Neural progenitor cell (in vitro differentiated cells): ENCODE results near the gene SMURF1. TPM values are rescaled to one million over a fixed set of nuclear protein-coding genes. Genes with fewer than 3 reads are reported as not detected.
A peak's percentile ranks its signal among the peaks of the same experiment; 100 is the strongest.

Experiments used
- DNase-seq: peaks from one replicate; pipeline ENCODE4 v3.0.0-alpha.2; 2016; ENCODE audit warnings: low spot score
- H2AFZ ChIP-seq: fragments of 200-600 bp; sonication (generic); replicated peaks from 2 replicates; pipeline ENCODE4 v1.6.1; 2016; ENCODE audit warnings: antibody characterized with exemption
- H3F3A ChIP-seq: fragments of 200-600 bp; sonication (generic); 2 replicates; pipeline ENCODE4 v1.6.1; 2016; ENCODE audit warnings: antibody characterized with exemption, low read depth
- H3K27ac ChIP-seq: fragments of 200-600 bp; sonication (generic); 2 replicates; pipeline ENCODE4 v1.5.1; 2016; ENCODE audit warnings: mild to moderate bottlenecking
- H3K27me3 ChIP-seq: fragments of 200-600 bp; sonication (generic); 2 replicates; pipeline ENCODE4 v1.6.1; 2016; ENCODE audit warnings: mild to moderate bottlenecking, moderate library complexity
- H3K36me3 ChIP-seq: fragments of 200-600 bp; sonication (generic); 2 replicates; pipeline ENCODE4 v1.5.1; 2016
- H3K4me1 ChIP-seq: fragments of 200-600 bp; sonication (generic); 2 replicates; pipeline ENCODE4 v1.6.1; 2016; ENCODE audit warnings: mixed run types
- H3K4me2 ChIP-seq: fragments of 200-600 bp; sonication (generic); 2 replicates; pipeline ENCODE4 v1.6.1; 2016
- H3K4me3 ChIP-seq: fragments of 200-600 bp; sonication (generic); 2 replicates; pipeline ENCODE4 v1.5.1; 2016
- H3K79me2 ChIP-seq: fragments of 200-600 bp; sonication (generic); 2 replicates; pipeline ENCODE4 v1.6.1; 2016; ENCODE audit warnings: low read depth
- H3K9ac ChIP-seq: fragments of 200-600 bp; sonication (generic); 2 replicates; pipeline ENCODE4 v1.6.1; 2016
- H3K9me3 ChIP-seq: fragments of 200-600 bp; sonication (generic); 2 replicates; pipeline ENCODE4 v1.5.1; 2016; ENCODE audit warnings: low read depth
- H4K20me1 ChIP-seq: fragments of 200-600 bp; sonication (generic); 2 replicates; pipeline ENCODE4 v1.6.1; 2016; ENCODE audit warnings: low read depth
- H3K27ac Mint-ChIP-seq: 3 replicates; pipeline ENCODE4 v1.8.0; 2021; ENCODE audit warnings: mixed read lengths
- H3K27me3 Mint-ChIP-seq: 2 replicates; pipeline ENCODE4 v1.8.0; 2022; ENCODE audit warnings: low read depth, mild to moderate bottlenecking, inconsistent platforms, moderate library complexity, mixed read lengths; ENCODE audit not compliant: insufficient read depth
- H3K36me3 Mint-ChIP-seq: 3 replicates; pipeline ENCODE4 v1.8.0; 2021; ENCODE audit warnings: mixed read lengths
- H3K4me1 Mint-ChIP-seq: 3 replicates; pipeline ENCODE4 v1.8.0; 2021; ENCODE audit warnings: mixed read lengths
- H3K4me3 Mint-ChIP-seq: 3 replicates; pipeline ENCODE4 v1.8.0; 2021; ENCODE audit warnings: mild to moderate bottlenecking, moderate library complexity, mixed read lengths
- H3K9me3 Mint-ChIP-seq: 3 replicates; pipeline ENCODE4 v1.8.0; 2020; ENCODE audit warnings: mixed read lengths
- EZH2 ChIP-seq: fragments of 200-600 bp; sonication (generic); IDR thresholded peaks from 2 replicates; pipeline ENCODE4 v1.6.1; 2017; ENCODE audit warnings: antibody characterized with exemption, mild to moderate bottlenecking, moderate library complexity
- EZH2phosphoT487 ChIP-seq: fragments of 200-600 bp; sonication (generic); IDR thresholded peaks from 2 replicates; pipeline ENCODE4 v1.6.1; 2017; ENCODE audit warnings: antibody characterized with exemption
- total RNA-seq: library from RNA; depleted of rRNA; stranded (reverse); fragments of >200 nt; gene quantifications from 2 replicates; pipeline ENCODE4 v1.2.3, GENCODE V29; 2015; ENCODE audit warnings: low replicate concordance
- TF ChIP-seq, protein P1 (sequence below): fragments of 200-600 bp; sonication (generic); IDR thresholded peaks from 2 replicates; pipeline ENCODE4 v1.5.1; 2017; ENCODE audit warnings: antibody characterized with exemption, mild to moderate bottlenecking

SMURF1 gene
- total RNA-seq, 1 donor from 2014 or later: 31.0 TPM

DNA sequence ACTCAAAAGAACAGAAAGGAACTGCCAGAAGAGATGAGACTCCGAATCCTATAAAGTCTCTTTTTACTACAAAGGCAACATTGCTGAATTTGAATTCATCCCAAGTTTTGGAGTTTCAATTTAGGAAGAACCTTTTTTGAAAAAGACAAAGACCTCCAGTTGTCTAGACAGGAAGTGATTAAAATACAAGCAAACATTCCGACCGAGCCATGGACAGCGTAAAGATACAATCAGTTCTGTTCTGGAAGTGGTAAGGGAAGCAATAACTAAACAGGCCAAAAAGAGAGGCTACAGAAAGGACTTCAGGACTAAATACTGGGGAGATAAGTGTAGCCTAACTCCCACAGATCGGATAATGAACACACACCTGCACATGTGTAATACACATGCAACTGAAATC lies 101.0 kb downstream of the SMURF1 start:
- peaks cover 4% of the 10 kb centered on the region for H3K27me3 Mint-ChIP-seq
- H3K9ac ChIP-seq: no peak overlapping the region
- peaks cover 7% of the 10 kb centered on the region for H4K20me1 ChIP-seq
- no peaks in the 10 kb centered on the region for H3K9me3 ChIP-seq
- H3K4me2 ChIP-seq: no peak overlapping the region
- no peak for TF ChIP-seq EZH2phosphoT487
- no peaks in the 10 kb centered on the region for H3K9me3 Mint-ChIP-seq
- no peak overlapping the region for H3K27ac ChIP-seq
- H3K27ac Mint-ChIP-seq: no peak overlapping the region
- H3K4me1 ChIP-seq: no peaks in the 10 kb centered on the region
- H3F3A ChIP-seq: peaks cover 8% of the 10 kb centered on the region
- H3K4me3 ChIP-seq: no peak overlapping the region
- no peaks in the 10 kb centered on the region for H3K27me3 ChIP-seq
- peaks cover 40% of the 10 kb centered on the region for H3K36me3 Mint-ChIP-seq
- peaks cover 4% of the 10 kb centered on the region for H3K36me3 ChIP-seq
- peaks cover 2% of the 10 kb centered on the region for H3K4me1 Mint-ChIP-seq
- H2AFZ ChIP-seq: no peak overlapping the region
- no peaks in the 10 kb centered on the region for H3K79me2 ChIP-seq
- no peak overlapping the region for H3K4me3 Mint-ChIP-seq
- no peak for DNase-seq

DNA sequence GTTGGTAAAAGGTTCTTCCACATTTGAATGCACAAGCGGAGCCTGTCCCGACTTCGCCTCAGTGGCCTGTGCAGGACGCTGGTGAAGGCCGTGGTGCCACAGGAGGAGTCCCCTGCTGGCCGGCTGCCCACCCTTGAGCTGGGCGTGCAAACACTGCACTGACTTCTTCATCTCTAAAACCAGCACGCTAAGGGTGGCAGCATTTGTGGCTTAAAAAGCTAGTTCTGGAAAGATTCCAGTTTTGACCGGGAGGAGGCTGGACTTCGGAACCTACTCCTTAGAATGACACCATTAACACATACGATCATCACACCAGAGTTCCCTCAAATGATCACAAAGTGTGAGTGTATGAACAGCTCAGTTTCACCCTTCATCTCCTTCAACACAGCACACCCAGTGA lies 102.4 kb downstream of the SMURF1 start:
- no peaks in the 10 kb centered on the region for H3K9me3 ChIP-seq
- Mint-ChIP-seq H3K27me3 (peaks cover 4% of the 10 kb centered on the region), H3K27ac (no peak overlapping the region), H3K4me3 (no peak overlapping the region), H3K4me1 (peaks cover 2% of the 10 kb centered on the region), H3K9me3 (no peaks in the 10 kb centered on the region), H3K36me3 (peaks cover 45% of the 10 kb centered on the region)
- H3K9ac ChIP-seq: no peak overlapping the region
- H3F3A ChIP-seq: peaks cover 8% of the 10 kb centered on the region
- no peak overlapping the region for H2AFZ ChIP-seq
- no peak overlapping the region for H3K4me2 ChIP-seq
- no peak for DNase-seq
- H3K79me2 ChIP-seq: no peaks in the 10 kb centered on the region
- H3K27me3 ChIP-seq: no peaks in the 10 kb centered on the region
- no peak overlapping the region for H3K4me3 ChIP-seq
- H4K20me1 ChIP-seq: peaks cover 13% of the 10 kb centered on the region
- TF ChIP-seq, protein P1, sequence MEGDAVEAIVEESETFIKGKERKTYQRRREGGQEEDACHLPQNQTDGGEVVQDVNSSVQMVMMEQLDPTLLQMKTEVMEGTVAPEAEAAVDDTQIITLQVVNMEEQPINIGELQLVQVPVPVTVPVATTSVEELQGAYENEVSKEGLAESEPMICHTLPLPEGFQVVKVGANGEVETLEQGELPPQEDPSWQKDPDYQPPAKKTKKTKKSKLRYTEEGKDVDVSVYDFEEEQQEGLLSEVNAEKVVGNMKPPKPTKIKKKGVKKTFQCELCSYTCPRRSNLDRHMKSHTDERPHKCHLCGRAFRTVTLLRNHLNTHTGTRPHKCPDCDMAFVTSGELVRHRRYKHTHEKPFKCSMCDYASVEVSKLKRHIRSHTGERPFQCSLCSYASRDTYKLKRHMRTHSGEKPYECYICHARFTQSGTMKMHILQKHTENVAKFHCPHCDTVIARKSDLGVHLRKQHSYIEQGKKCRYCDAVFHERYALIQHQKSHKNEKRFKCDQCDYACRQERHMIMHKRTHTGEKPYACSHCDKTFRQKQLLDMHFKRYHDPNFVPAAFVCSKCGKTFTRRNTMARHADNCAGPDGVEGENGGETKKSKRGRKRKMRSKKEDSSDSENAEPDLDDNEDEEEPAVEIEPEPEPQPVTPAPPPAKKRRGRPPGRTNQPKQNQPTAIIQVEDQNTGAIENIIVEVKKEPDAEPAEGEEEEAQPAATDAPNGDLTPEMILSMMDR: no peak
- TF ChIP-seq EZH2phosphoT487 (no peak), EZH2 (no peak)
- H3K36me3 ChIP-seq: peaks cover 4% of the 10 kb centered on the region
- no peaks in the 10 kb centered on the region for H3K4me1 ChIP-seq
- H3K27ac ChIP-seq: no peak overlapping the region

DNA sequence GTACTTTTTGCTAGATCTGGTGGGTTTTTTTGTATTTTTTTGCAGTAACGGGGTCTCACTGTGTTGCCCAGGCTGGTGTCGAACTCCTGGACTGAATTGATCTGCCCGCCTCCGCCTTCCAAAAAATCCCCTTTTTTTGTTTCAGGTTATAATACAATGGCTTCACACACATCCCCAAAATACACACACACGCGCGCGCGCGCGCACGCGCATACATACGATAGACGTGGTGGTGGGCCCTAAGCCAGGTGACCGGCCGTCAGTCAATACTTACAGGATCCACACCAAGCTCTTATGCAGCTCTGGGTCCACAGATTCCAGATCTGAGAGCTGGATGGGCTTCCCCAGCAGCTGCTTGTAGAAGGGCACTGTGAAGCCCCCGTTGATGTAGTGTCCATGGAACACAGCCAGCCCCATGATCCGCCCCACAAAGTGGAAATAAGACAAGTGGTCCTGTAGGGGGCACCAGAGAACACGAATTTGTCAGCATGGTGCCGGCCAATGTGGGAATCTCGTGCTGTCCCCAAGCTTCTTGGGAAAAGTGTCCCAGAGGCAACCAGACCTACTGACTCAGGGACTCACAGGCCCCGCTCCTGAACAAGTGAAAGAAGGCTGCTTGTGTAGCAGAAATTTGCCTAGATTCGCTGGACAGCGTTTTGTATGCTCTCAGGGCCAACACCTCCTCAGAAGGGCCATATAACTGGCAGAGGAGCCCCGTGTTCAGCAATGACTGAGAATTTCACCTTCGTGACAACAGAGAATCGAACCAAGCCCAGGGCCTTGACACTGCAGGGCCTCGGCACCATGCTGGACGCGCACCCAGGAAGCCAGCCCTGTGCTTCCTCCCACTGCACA lies 103.6 kb downstream of the SMURF1 start:
- Mint-ChIP-seq H3K27me3 (peaks cover 8% of the 10 kb centered on the region), H3K4me3 (no peak overlapping the region), H3K36me3 (peaks cover 38% of the 10 kb centered on the region), H3K4me1 (peaks cover 2% of the 10 kb centered on the region), H3K27ac (peak overlapping the region; percentile 57), H3K9me3 (no peaks in the 10 kb centered on the region)
- H4K20me1 ChIP-seq: peaks cover 15% of the 10 kb centered on the region
- no peaks in the 10 kb centered on the region for H3K27me3 ChIP-seq
- H3K4me1 ChIP-seq: no peaks in the 10 kb centered on the region
- no peak for TF ChIP-seq EZH2phosphoT487
- TF ChIP-seq, protein P1: peak; percentile 87
- no peak overlapping the region for H3K4me3 ChIP-seq
- DNase-seq: peak; percentile 93
- no peak overlapping the region for H3K27ac ChIP-seq
- no peak overlapping the region for H3K9ac ChIP-seq
- peaks cover 4% of the 10 kb centered on the region for H3K36me3 ChIP-seq
- H3K9me3 ChIP-seq: no peaks in the 10 kb centered on the region
- peaks cover 8% of the 10 kb centered on the region for H3F3A ChIP-seq
- H3K79me2 ChIP-seq: no peaks in the 10 kb centered on the region
- no peak overlapping the region for H2AFZ ChIP-seq
- H3K4me2 ChIP-seq: no peak overlapping the region

DNA sequence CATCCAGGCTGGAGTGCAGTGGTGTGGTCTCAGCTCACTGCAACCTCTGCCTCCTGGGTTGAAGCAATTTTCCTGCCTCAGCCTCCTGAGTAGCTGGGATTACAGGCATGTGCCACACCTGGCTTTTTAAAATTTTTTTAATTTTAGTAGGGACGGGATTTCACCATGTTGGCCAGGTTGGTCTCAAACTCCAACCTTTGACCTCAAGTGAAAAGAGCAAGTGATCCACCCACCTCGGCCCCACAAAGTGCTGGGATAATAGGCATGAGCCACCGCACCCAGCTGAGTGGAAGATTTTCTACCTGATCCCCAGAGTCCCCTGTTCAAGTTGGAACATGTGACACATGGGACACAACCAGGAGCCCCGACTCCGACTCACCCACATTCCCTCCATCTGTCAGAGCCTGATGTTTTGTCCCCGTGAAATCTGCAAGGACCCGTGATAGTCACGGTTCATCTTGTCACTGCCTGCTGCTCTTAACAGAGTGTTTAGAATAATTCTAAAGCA lies 104.5 kb downstream of the SMURF1 start:
- Mint-ChIP-seq H3K36me3 (peaks cover 40% of the 10 kb centered on the region), H3K27me3 (peaks cover 8% of the 10 kb centered on the region), H3K4me1 (peaks cover 2% of the 10 kb centered on the region), H3K27ac (no peak overlapping the region), H3K4me3 (no peak overlapping the region), H3K9me3 (no peaks in the 10 kb centered on the region)
- H4K20me1 ChIP-seq: peaks cover 15% of the 10 kb centered on the region
- H3K36me3 ChIP-seq: peaks cover 4% of the 10 kb centered on the region
- H3K27me3 ChIP-seq: no peaks in the 10 kb centered on the region
- no peak for DNase-seq
- no peak overlapping the region for H3K4me3 ChIP-seq
- no peaks in the 10 kb centered on the region for H3K4me1 ChIP-seq
- no peak for TF ChIP-seq EZH2phosphoT487
- no peak for TF ChIP-seq EZH2
- TF ChIP-seq, protein P1: no peak
- no peak overlapping the region for H2AFZ ChIP-seq
- no peaks in the 10 kb centered on the region for H3K9me3 ChIP-seq
- H3K9ac ChIP-seq: no peak overlapping the region
- H3K79me2 ChIP-seq: no peaks in the 10 kb centered on the region
- no peak overlapping the region for H3K27ac ChIP-seq
- peaks cover 8% of the 10 kb centered on the region for H3F3A ChIP-seq
- no peak overlapping the region for H3K4me2 ChIP-seq
